AG04450 (cell line): Measurements from ENCODE around the gene AK4. TPM values are rescaled to one million over a fixed set of nuclear protein-coding genes. Genes with fewer than 3 reads are reported as not detected.

Experiments
- CTCF ChIA-PET: fragments of 300-600, 350-600 bp; formaldehyde crosslinking; extraction: SDS; loops from one replicate; lab custom pipeline; 2022; ENCODE audit warnings: antibody characterized with exemption, inconsistent platforms; lab: Charles Lee
- POLR2A ChIA-PET: fragments of 350-600 bp; formaldehyde crosslinking; extraction: SDS; loops from one replicate; lab custom pipeline; 2021; ENCODE audit warnings: antibody characterized with exemption, inconsistent platforms; lab: Yijun Ruan, JAX
- DNase-seq: peaks from one replicate; pipeline ENCODE4 v3.0.0-alpha.2; 2011; ENCODE audit warnings: low read depth, low spot score
- H3K27ac ChIP-seq: one replicate; pipeline ENCODE4 v1.5.1; 2012; ENCODE audit warnings: low read depth, low read length, control low read depth
- H3K27me3 ChIP-seq: one replicate; pipeline ENCODE4 v1.6.0; 2012; ENCODE audit warnings: low read length; ENCODE audit not compliant: control insufficient read depth, insufficient read depth
- H3K4me3 ChIP-seq: 2 replicates; pipeline ENCODE4 v1.5.1; 2011; ENCODE audit warnings: mild to moderate bottlenecking, low read depth, low read length, control low read depth
- H3K9me3 ChIP-seq: 2 replicates; pipeline ENCODE4 v1.5.1; 2012; ENCODE audit warnings: low read length; ENCODE audit not compliant: control insufficient read depth, insufficient read depth
- polyA plus RNA-seq: library from polyadenylated mRNA; depleted of rRNA; stranded (reverse); fragments of >200 nt; gene quantifications from 2 replicates; pipeline ENCODE4 v1.2.3, GENCODE V29; 2011
- TF ChIP-seq, protein P1 (sequence below): IDR thresholded peaks from 2 replicates; pipeline ENCODE4 v1.5.1; 2011; ENCODE audit warnings: low read depth, low read length, control low read depth, inconsistent platforms

Gene AK4
- polyA plus RNA-seq, 1 experiment, result 0.78 TPM

DNA sequence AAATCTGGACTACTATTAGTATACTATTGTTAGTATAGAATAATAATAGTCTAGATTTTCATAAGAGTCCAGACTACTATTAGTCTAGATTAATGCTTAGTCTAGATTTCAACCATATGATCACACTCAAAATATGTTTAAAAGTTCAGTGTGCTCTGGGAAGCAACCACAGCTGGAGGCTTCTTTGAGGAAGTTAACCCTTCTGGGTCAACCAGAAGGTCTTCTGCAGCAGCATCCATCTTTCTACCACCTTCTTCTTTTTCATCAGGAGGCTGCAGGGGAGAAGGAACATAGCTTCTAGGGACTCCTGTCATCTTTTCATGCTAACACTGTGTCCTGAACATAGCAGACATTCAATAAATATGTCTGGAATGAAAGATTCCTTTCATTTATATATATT, 110.1 kb downstream of the AK4 start:
- DNase-seq, result no peak
- Histone ChIP-seq H3K4me3 (no peak overlapping the region), H3K9me3 (no peaks in the 10 kb centered on the region), H3K27me3 (peaks cover 18% of the 10 kb centered on the region), H3K27ac (no peak overlapping the region)
- ChIA-PET POLR2A (no interaction called here), CTCF (no interaction called here)
- TF ChIP-seq, protein P1, sequence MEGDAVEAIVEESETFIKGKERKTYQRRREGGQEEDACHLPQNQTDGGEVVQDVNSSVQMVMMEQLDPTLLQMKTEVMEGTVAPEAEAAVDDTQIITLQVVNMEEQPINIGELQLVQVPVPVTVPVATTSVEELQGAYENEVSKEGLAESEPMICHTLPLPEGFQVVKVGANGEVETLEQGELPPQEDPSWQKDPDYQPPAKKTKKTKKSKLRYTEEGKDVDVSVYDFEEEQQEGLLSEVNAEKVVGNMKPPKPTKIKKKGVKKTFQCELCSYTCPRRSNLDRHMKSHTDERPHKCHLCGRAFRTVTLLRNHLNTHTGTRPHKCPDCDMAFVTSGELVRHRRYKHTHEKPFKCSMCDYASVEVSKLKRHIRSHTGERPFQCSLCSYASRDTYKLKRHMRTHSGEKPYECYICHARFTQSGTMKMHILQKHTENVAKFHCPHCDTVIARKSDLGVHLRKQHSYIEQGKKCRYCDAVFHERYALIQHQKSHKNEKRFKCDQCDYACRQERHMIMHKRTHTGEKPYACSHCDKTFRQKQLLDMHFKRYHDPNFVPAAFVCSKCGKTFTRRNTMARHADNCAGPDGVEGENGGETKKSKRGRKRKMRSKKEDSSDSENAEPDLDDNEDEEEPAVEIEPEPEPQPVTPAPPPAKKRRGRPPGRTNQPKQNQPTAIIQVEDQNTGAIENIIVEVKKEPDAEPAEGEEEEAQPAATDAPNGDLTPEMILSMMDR, result no peak

DNA sequence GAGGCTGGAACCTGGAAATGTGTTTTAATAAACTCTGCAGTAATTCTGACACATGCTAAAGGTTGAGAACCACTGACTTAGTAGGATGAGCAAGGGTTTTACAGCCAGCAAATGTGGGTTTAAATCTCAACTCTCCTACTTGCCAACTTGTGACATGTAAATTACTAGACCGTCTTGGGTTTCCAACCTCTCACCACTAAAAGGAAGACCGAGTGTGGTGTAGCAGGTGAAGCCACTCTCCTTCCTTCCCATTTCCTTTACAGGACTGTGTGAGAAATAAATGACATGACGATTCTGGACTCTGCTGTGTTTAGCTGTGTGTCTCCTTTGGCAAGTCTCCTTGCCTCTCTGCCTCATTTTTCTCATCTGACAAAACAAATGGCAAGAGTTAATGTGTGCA, 111.8 kb downstream of the AK4 start:
- Histone ChIP-seq H3K9me3 (no peaks in the 10 kb centered on the region), H3K4me3 (no peak overlapping the region), H3K27me3 (peaks cover 27% of the 10 kb centered on the region), H3K27ac (no peak overlapping the region)
- ChIA-PET CTCF (no interaction called here), POLR2A (no interaction called here)
- TF ChIP-seq, protein P1, result no peak
- no peak for DNase-seq

DNA sequence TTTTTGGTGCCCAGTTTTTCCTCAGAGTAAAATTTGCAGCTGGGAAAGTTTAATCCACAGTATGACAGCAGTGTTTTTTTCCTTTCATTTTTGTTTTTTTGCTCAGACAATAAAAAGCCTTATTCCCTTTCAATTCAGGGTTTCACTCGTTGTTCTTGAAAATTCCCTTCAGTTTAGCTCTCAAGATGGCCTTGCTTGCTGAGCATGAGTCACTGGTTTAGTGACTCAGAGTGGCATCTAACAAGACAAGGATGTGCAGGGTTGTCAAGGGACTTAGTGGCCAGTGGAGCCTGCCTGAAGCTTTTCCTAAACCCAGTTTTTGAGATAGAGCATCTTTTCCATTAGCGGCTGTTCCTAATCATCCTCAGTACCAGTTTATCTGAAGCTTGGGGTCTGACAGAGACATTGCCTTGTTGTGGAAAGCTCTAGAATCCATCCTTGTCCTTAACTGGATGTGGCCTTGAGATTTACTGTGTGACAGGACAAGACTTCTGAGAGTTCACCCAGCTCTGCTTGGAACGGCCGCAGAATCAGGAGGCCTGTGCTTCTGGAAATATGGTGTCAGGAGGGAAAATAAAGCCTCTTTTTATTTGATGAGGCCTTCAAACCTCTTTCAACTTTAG, 113.0 kb downstream of the AK4 start:
- H3K27ac ChIP-seq, result no peak overlapping the region
- ChIA-PET CTCF (no interaction called here), POLR2A (no interaction called here)
- no peaks in the 10 kb centered on the region for H3K9me3 ChIP-seq
- no peak for DNase-seq
- H3K27me3 ChIP-seq, result peaks cover 28% of the 10 kb centered on the region
- TF ChIP-seq, protein P1, result no peak
- no peak overlapping the region for H3K4me3 ChIP-seq

DNA sequence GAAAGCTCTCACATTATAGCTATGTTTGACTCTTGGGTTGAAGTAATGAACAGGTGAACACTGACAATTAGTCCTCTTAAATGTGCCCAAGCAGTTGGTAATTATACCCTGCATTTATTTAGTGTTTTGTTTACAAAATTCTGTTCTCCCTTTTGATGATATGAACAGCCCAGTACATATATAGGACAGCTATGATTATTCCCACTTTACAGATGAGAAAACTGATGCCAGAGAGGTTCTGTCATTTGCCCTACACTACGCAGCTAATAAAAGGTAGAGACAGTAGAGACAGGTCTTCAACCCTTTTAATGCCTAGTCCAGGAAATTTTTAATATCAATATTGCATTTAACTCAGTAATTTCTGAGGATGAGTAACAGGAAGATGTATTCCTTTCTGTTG, 115.3 kb downstream of the AK4 start:
- TF ChIP-seq, protein P1, result no peak
- peaks cover 30% of the 10 kb centered on the region for H3K27me3 ChIP-seq
- no peak overlapping the region for H3K27ac ChIP-seq
- ChIA-PET POLR2A (no interaction called here), CTCF (no interaction called here)
- no peak for DNase-seq
- no peaks in the 10 kb centered on the region for H3K9me3 ChIP-seq
- H3K4me3 ChIP-seq, result no peak overlapping the region

DNA sequence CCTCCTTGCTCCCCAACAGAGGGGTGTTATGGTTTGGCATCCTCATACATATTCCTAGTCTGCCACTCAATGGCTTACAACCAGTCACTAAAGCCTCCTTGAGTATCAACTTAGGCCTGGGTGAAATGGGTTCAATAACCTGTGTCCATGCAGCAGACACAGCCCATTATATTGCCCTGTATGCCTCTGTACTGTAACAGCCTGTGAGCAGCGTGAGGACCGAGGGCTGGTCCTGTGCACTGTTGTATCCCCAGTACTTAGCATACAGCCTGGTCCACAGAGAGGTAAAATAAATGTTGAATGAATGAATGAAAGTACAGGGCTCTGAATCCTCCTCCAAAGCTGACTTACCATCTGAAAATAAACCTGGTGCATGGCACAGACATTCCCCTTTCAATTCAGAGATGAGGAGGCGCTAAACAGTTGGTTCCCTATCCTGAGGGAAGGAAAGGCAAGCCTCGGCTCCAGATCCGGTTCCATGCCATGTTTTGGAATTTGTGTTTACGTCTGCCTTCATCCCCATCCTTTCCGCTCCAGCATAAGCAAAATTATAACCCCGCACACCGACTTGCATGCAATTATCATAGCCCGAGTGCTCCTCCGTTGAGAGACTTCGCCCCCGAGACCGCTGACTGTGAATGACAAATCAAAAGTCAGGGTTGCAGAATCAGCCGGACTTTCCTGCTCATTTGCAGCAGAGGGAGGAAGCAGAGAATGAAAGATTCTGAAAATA, 116.4 kb downstream of the AK4 start:
- 0 out of 2 replicates have a peak overlapping the region, but pooled peaks have one; percentile 13 for H3K4me3 ChIP-seq
- POLR2A ChIA-PET, result no interaction called here
- no peak overlapping the region for H3K27ac ChIP-seq
- TF ChIP-seq, protein P1, result no peak
- H3K9me3 ChIP-seq, result no peaks in the 10 kb centered on the region
- CTCF ChIA-PET, result no interaction called here
- DNase-seq, result no peak
- H3K27me3 ChIP-seq, result peaks cover 25% of the 10 kb centered on the region
